Astrocyte (in vitro differentiated cells and primary cell): ENCODE results near the gene RAD51B. TPM values are rescaled to one million over a fixed set of nuclear protein-coding genes. Genes with fewer than 3 reads are reported as not detected.

Source experiments
- DNase-seq: peaks from one replicate; pipeline ENCODE4 v3.0.0-alpha.2; 2010; ENCODE audit warnings: low read depth
- FAIRE-seq: peaks from 2 replicates; lab custom pipeline; 2011; peaks lifted over from hg19 to GRCh38; lab: Jason Lieb, UNC
- H2AFZ ChIP-seq: 2 replicates; pipeline ENCODE4 v1.6.0; 2012; ENCODE audit warnings: low read depth, low read length, inconsistent platforms
- H3K27ac ChIP-seq: 2 replicates; pipeline ENCODE4 v1.5.1; 2011; ENCODE audit warnings: low read depth, low read length, inconsistent platforms
- H3K27me3 ChIP-seq: 2 replicates; pipeline ENCODE4 v1.6.0; 2011; ENCODE audit warnings: low read length, inconsistent platforms; ENCODE audit not compliant: insufficient read depth
- H3K36me3 ChIP-seq: 2 replicates; pipeline ENCODE4 v1.5.1; 2011; ENCODE audit warnings: low read length, inconsistent platforms; ENCODE audit not compliant: insufficient read depth
- H3K4me1 ChIP-seq: 2 replicates; pipeline ENCODE4 v1.5.1; 2011; ENCODE audit warnings: low read length, inconsistent platforms; ENCODE audit not compliant: insufficient read depth
- H3K4me2 ChIP-seq: 2 replicates; pipeline ENCODE4 v1.6.0; 2012; ENCODE audit warnings: low read length, inconsistent platforms
- H3K4me3 ChIP-seq: 2 replicates; pipeline ENCODE4 v1.5.1; 2011; ENCODE audit warnings: low read depth, mild to moderate bottlenecking, low read length, inconsistent platforms; ENCODE audit not compliant: insufficient read depth
- H3K79me2 ChIP-seq: 2 replicates; pipeline ENCODE4 v1.6.0; 2012; ENCODE audit warnings: mild to moderate bottlenecking, low read length, inconsistent platforms; ENCODE audit not compliant: insufficient read depth
- H3K9ac ChIP-seq: 2 replicates; pipeline ENCODE4 v1.6.0; 2012; ENCODE audit warnings: mild to moderate bottlenecking, low read length, inconsistent platforms
- H3K9me3 ChIP-seq: 2 replicates; pipeline ENCODE4 v1.5.1; 2012; ENCODE audit warnings: low read depth, mild to moderate bottlenecking, low read length, inconsistent platforms; ENCODE audit not compliant: insufficient read depth
- H4K20me1 ChIP-seq: 2 replicates; pipeline ENCODE4 v1.6.0; 2012; ENCODE audit warnings: low read length, inconsistent platforms; ENCODE audit not compliant: insufficient read depth
- H3K27ac Mint-ChIP-seq: one replicate; pipeline ENCODE4 v1.8.0; 2021; ENCODE audit warnings: mild to moderate bottlenecking, mixed read lengths; ENCODE audit not compliant: unreplicated experiment
- H3K27me3 Mint-ChIP-seq: one replicate; pipeline ENCODE4 v1.8.0; 2021; ENCODE audit warnings: low read depth, mixed read lengths; ENCODE audit not compliant: unreplicated experiment
- H3K36me3 Mint-ChIP-seq: one replicate; pipeline ENCODE4 v1.8.0; 2021; ENCODE audit warnings: low read depth, mixed read lengths; ENCODE audit not compliant: unreplicated experiment
- H3K4me1 Mint-ChIP-seq: one replicate; pipeline ENCODE4 v1.8.0; 2021; ENCODE audit warnings: low read depth, mixed read lengths; ENCODE audit not compliant: unreplicated experiment
- H3K4me3 Mint-ChIP-seq: one replicate; pipeline ENCODE4 v1.8.0; 2021; ENCODE audit warnings: mild to moderate bottlenecking, moderate library complexity, mixed read lengths; ENCODE audit not compliant: unreplicated experiment
- H3K9me3 Mint-ChIP-seq: one replicate; pipeline ENCODE4 v1.8.0; 2021; ENCODE audit warnings: mild to moderate bottlenecking, mixed read lengths; ENCODE audit not compliant: unreplicated experiment
- EZH2 ChIP-seq: IDR thresholded peaks from 2 replicates; pipeline ENCODE4 v1.6.1; 2012; ENCODE audit warnings: mild to moderate bottlenecking, low read length, inconsistent platforms; ENCODE audit not compliant: insufficient read depth
- total RNA-seq: library from RNA; stranded (reverse); gene quantifications from 2 replicates; pipeline ENCODE4 v1.2.1, GENCODE V29; 2021
- TF ChIP-seq, protein P1 (sequence below): IDR thresholded peaks from 2 replicates; pipeline ENCODE4 v1.5.1; 2011; ENCODE audit warnings: low read depth, mild to moderate bottlenecking, inconsistent platforms, low read length, moderate library complexity; ENCODE audit not compliant: insufficient read depth

RAD51B gene
- total RNA-seq, 1 donor from 2014 or later: 10.8 TPM

DNA sequence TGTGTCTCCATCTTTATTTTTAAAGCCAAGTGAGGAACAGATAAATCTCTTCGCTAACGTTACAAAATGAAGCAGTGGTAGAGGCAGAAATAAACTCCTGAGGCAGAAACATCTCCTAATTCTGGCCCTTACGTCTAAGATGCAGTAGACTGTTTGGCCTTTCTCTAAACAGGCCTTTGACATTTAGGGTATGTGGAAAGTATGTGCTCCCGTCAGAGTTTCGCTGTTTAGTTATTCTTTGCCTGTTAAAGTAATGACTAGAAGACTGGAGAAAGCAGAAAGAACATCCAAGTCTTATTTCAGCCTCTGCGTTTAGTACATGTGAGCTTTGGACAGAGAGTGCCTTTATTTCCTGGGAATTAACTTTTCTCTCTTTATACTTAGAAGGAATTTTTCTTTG is 216.6 kb downstream of the RAD51B start:
- no peak overlapping the region for H2AFZ ChIP-seq
- no peaks in the 10 kb centered on the region for H4K20me1 ChIP-seq
- H3K27ac ChIP-seq: no peak overlapping the region

DNA sequence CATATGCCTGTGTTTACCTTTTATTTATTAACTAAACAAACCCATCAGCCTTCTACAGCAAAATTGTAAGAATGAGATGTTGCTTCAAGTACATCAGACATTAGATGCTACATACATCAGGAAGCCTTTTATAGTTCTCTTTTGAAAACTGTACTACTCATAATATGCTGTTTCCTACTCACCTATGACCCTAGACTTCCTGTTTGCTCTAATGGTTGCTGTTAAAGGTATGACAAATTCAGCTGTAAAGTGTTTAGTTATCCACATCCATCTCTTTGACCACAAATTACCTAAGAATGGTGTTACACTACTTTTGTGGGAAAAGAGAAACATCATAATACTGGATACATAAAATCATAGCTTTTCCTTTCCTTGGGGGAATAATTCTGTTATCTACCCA is 220.0 kb downstream of the RAD51B start:
- Mint-ChIP-seq H3K36me3 (no peaks in the 10 kb centered on the region), H3K4me1 (peaks cover 8% of the 10 kb centered on the region), H3K27ac (no peak overlapping the region), H3K9me3 (peaks cover 3% of the 10 kb centered on the region), H3K27me3 (no peaks in the 10 kb centered on the region), H3K4me3 (no peak overlapping the region)
- DNase-seq (peak; percentile 20), FAIRE-seq (no peak)
- Histone ChIP-seq H3K4me2 (no peak overlapping the region), H3K79me2 (no peaks in the 10 kb centered on the region), H3K9ac (no peak overlapping the region), H3K36me3 (no peaks in the 10 kb centered on the region), H3K27ac (no peak overlapping the region), H2AFZ (no peak overlapping the region), H3K4me1 (no peaks in the 10 kb centered on the region), H3K4me3 (no peak overlapping the region), H3K9me3 (no peaks in the 10 kb centered on the region), H3K27me3 (peaks cover 2% of the 10 kb centered on the region), H4K20me1 (no peaks in the 10 kb centered on the region)
- TF ChIP-seq, protein P1, sequence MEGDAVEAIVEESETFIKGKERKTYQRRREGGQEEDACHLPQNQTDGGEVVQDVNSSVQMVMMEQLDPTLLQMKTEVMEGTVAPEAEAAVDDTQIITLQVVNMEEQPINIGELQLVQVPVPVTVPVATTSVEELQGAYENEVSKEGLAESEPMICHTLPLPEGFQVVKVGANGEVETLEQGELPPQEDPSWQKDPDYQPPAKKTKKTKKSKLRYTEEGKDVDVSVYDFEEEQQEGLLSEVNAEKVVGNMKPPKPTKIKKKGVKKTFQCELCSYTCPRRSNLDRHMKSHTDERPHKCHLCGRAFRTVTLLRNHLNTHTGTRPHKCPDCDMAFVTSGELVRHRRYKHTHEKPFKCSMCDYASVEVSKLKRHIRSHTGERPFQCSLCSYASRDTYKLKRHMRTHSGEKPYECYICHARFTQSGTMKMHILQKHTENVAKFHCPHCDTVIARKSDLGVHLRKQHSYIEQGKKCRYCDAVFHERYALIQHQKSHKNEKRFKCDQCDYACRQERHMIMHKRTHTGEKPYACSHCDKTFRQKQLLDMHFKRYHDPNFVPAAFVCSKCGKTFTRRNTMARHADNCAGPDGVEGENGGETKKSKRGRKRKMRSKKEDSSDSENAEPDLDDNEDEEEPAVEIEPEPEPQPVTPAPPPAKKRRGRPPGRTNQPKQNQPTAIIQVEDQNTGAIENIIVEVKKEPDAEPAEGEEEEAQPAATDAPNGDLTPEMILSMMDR: no peak

More for the DNA sequence above, 216.6 kb downstream of the RAD51B start:
- FAIRE-seq: no peak
- Histone ChIP-seq H3K4me2 (no peak overlapping the region), H3K9ac (no peak overlapping the region), H3K9me3 (no peaks in the 10 kb centered on the region), H3K79me2 (no peaks in the 10 kb centered on the region), H3K27me3 (no peaks in the 10 kb centered on the region), H3K4me3 (no peak overlapping the region), H3K36me3 (no peaks in the 10 kb centered on the region), H3K4me1 (no peaks in the 10 kb centered on the region)
- no peak for TF ChIP-seq EZH2
- TF ChIP-seq, protein P1: no peak
- Mint-ChIP-seq H3K4me3 (no peak overlapping the region), H3K27me3 (no peaks in the 10 kb centered on the region), H3K9me3 (peaks cover 3% of the 10 kb centered on the region), H3K4me1 (peaks cover 6% of the 10 kb centered on the region), H3K36me3 (no peaks in the 10 kb centered on the region), H3K27ac (no peak overlapping the region)
- DNase-seq: no peak

DNA sequence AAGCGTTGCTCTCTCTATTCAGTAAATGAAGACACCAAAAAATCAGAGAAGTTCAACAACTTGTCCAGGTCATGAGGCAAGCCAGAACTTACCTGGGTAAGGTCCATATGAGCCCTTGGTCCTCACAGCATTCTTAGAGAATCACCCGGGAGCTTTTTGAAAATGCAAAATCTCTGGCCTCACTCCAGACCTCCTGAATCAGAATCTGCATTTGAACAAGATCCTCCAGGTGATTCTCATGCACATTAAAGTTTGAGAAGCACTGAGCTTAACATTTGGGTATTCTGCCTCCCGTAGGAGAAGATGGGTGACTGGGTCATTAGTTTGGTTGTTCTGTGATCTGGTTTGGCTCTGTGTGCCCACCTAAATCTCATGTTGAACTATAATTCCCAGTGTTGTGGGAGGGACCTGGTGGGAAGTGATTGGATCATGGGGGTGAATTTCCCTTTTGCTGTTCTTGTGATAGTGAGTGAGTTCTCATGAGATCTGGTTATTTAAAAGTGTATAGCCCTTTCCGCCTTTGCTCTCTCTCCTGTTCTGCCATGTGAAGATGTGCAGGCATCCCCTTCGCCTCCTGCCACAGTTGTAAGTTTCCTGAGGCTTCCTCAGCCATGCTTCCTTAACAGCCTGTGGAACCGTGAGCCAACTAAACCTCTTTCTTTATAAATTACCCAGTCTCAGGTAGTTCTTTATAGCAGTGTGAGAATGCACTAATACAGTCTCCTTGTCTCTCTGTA is 221.2 kb downstream of the RAD51B start:
- H4K20me1 ChIP-seq: no peaks in the 10 kb centered on the region
- Mint-ChIP-seq H3K4me3 (no peak overlapping the region), H3K27me3 (no peaks in the 10 kb centered on the region), H3K4me1 (peaks cover 8% of the 10 kb centered on the region), H3K36me3 (no peaks in the 10 kb centered on the region), H3K27ac (no peak overlapping the region), H3K9me3 (peaks cover 3% of the 10 kb centered on the region)
- DNase-seq: no peak
- no peaks in the 10 kb centered on the region for H3K36me3 ChIP-seq
- H3K27ac ChIP-seq: no peak overlapping the region
- H2AFZ ChIP-seq: no peak overlapping the region
- H3K9ac ChIP-seq: no peak overlapping the region
- no peak for FAIRE-seq
- no peaks in the 10 kb centered on the region for H3K79me2 ChIP-seq
- TF ChIP-seq, protein P1: no peak
- TF ChIP-seq EZH2: no peak
- peaks cover 2% of the 10 kb centered on the region for H3K27me3 ChIP-seq
- H3K9me3 ChIP-seq: no peaks in the 10 kb centered on the region
- no peak overlapping the region for H3K4me2 ChIP-seq
- no peak overlapping the region for H3K4me3 ChIP-seq
- no peaks in the 10 kb centered on the region for H3K4me1 ChIP-seq
